Midbrain (tissue), 1 donor: ENCODE measurements around the gene CDK14.
"Not testable (repeated sequence)": the region's sequence is repeated elsewhere in the genome, so short reads cannot be mapped to it uniquely, and the experiment has no call there.

Source experiments
- DNase-seq: peaks from one replicate; lab custom pipeline; 2025; lab: John Stamatoyannopoulos, UW

CDK14 gene

GRCh38 chr7:90791596-90791995 lies 195.5 kb downstream of the CDK14 start:
- no peak for DNase-seq

- DNase-seq: no peak
Measured at GRCh38 chr7:90792301-90792700, 196.2 kb downstream of the CDK14 start.

- DNase-seq: not testable (repeated sequence)
Measured at GRCh38 chr7:90794234-90794633, 198.1 kb downstream of the CDK14 start.

GRCh38 chr7:90797596-90797995 lies 201.5 kb downstream of the CDK14 start:
- DNase-seq: no peak

- DNase-seq: no peak
Measured at GRCh38 chr7:90804370-90804769, 208.2 kb downstream of the CDK14 start.

- DNase-seq: not testable (repeated sequence)
Measured at GRCh38 chr7:90815552-90815951, 219.4 kb downstream of the CDK14 start.

- no peak for DNase-seq
Measured at GRCh38 chr7:90816511-90817142, 220.5 kb downstream of the CDK14 start.

GRCh38 chr7:90817151-90817550 lies 221.0 kb downstream of the CDK14 start:
- DNase-seq: no peak

GRCh38 chr7:90817846-90818245 lies 221.7 kb downstream of the CDK14 start:
- DNase-seq: no peak

GRCh38 chr7:90818341-90818740 lies 222.2 kb downstream of the CDK14 start:
- no peak for DNase-seq

- no peak for DNase-seq
Measured at GRCh38 chr7:90821961-90822620, 226.0 kb downstream of the CDK14 start.

GRCh38 chr7:90824386-90825307 lies 228.5 kb downstream of the CDK14 start:
- DNase-seq: no peak

GRCh38 chr7:90825779-90826178 lies 229.7 kb downstream of the CDK14 start:
- no peak for DNase-seq

GRCh38 chr7:90828601-90829000 lies 232.5 kb downstream of the CDK14 start:
- no peak for DNase-seq

GRCh38 chr7:90830308-90830707 lies 234.2 kb downstream of the CDK14 start:
- DNase-seq: no peak

GRCh38 chr7:90832726-90833125 lies 236.6 kb downstream of the CDK14 start:
- no peak for DNase-seq

GRCh38 chr7:90833443-90833842 lies 237.3 kb downstream of the CDK14 start:
- no peak for DNase-seq

GRCh38 chr7:90834771-90835170 lies 238.7 kb downstream of the CDK14 start:
- no peak for DNase-seq

- no peak for DNase-seq
Measured at GRCh38 chr7:90835861-90836260, 239.7 kb downstream of the CDK14 start.

- DNase-seq: no peak
Measured at GRCh38 chr7:90836937-90837336, 240.8 kb downstream of the CDK14 start.

GRCh38 chr7:90838799-90839198 lies 242.7 kb downstream of the CDK14 start:
- DNase-seq: no peak

- DNase-seq: no peak
Measured at GRCh38 chr7:90839316-90839715, 243.2 kb downstream of the CDK14 start.
